Endodermal cell (in vitro differentiated cells): Measurements from ENCODE around the gene KCNQ5. TPM values are rescaled to one million over a fixed set of nuclear protein-coding genes. Genes with fewer than 3 reads are reported as not detected.

ENCODE experiments used
- DNase-seq: peaks from one replicate; pipeline ENCODE4 v3.0.0-alpha.2; 2017
- H3K27ac ChIP-seq: 2 replicates; pipeline ENCODE4 v1.5.1; 2013; ENCODE audit warnings: mild to moderate bottlenecking, low read depth, low read length, moderate library complexity
- H3K27me3 ChIP-seq: 2 replicates; pipeline ENCODE4 v1.6.1; 2013; ENCODE audit warnings: mild to moderate bottlenecking, low read length, moderate library complexity; ENCODE audit not compliant: insufficient read depth, control insufficient read depth, poor library complexity, severe bottlenecking
- H3K36me3 ChIP-seq: 2 replicates; pipeline ENCODE4 v1.7.0; 2013; ENCODE audit warnings: mild to moderate bottlenecking, low read length, moderate library complexity; ENCODE audit not compliant: control insufficient read depth, insufficient read depth
- H3K4me1 ChIP-seq: one replicate; pipeline ENCODE4 v1.7.0; 2013; ENCODE audit warnings: low read length; ENCODE audit not compliant: control insufficient read depth, insufficient read depth
- H3K4me3 ChIP-seq: 2 replicates; pipeline ENCODE4 v1.5.1; 2013; ENCODE audit warnings: mild to moderate bottlenecking, low read length, moderate library complexity
- H3K9ac ChIP-seq: 2 replicates; pipeline ENCODE4 v1.6.1; 2013; ENCODE audit warnings: mild to moderate bottlenecking, low read length, moderate library complexity; ENCODE audit not compliant: poor library complexity, severe bottlenecking; ENCODE audit errors: extremely low read depth
- H3K9me3 ChIP-seq: 2 replicates; pipeline ENCODE4 v1.6.1; 2013; ENCODE audit warnings: mild to moderate bottlenecking, low read length, moderate library complexity; ENCODE audit not compliant: control insufficient read depth
- H3K27ac Mint-ChIP-seq: 2 replicates; pipeline ENCODE4 v1.8.0; 2020; ENCODE audit warnings: mixed read lengths
- H3K27me3 Mint-ChIP-seq: 2 replicates; pipeline ENCODE4 v1.8.0; 2021; ENCODE audit warnings: mild to moderate bottlenecking, mixed read lengths; ENCODE audit not compliant: insufficient read depth
- H3K36me3 Mint-ChIP-seq: 2 replicates; pipeline ENCODE4 v1.8.0; 2020; ENCODE audit warnings: low read depth, mixed read lengths
- H3K4me1 Mint-ChIP-seq: 2 replicates; pipeline ENCODE4 v1.8.0; 2020; ENCODE audit warnings: mixed read lengths
- H3K4me3 Mint-ChIP-seq: 2 replicates; pipeline ENCODE4 v1.8.0; 2020; ENCODE audit warnings: mild to moderate bottlenecking, moderate library complexity, mixed read lengths
- H3K9me3 Mint-ChIP-seq: 2 replicates; pipeline ENCODE4 v1.8.0; 2020; ENCODE audit warnings: mild to moderate bottlenecking, mixed read lengths
- WGBS, 2 experiments: methylation state at CpG; one replicate each; pipeline versions ENCODE4 v1.1.5 to v1.1.7; 2013; ENCODE audit warnings: missing lambda C conversion rate in 2 of 2, mixed read lengths in 1 of 2; ENCODE audit not compliant: insufficient coverage in 1 of 2, insufficient read length in 1 of 2; 5-methylcytosine and 5-hydroxymethylcytosine counted together
- total RNA-seq, 2 donors: library from RNA; stranded (reverse); fragmentation: NEBNext Ultra II Directional in 1 of 2; extraction: Animal tissue kit (Norgen Biotek cat#: 25700) in 1 of 2; gene quantifications; 2 replicates in 1 of 2; 3 replicates in 1 of 2; pipeline ENCODE4 v1.2.1, GENCODE V29; 2021
- TF ChIP-seq, protein P1 (sequence below): fragments of 200-600 bp; sonication (generic); conservative IDR thresholded peaks from 2 replicates; pipeline ENCODE4 v1.5.0; 2021; ENCODE audit warnings: antibody characterized with exemption, mild to moderate bottlenecking

Gene KCNQ5
- total RNA-seq, 2 donors from 2014 or later: 2.4 to 8.3 TPM

DNA sequence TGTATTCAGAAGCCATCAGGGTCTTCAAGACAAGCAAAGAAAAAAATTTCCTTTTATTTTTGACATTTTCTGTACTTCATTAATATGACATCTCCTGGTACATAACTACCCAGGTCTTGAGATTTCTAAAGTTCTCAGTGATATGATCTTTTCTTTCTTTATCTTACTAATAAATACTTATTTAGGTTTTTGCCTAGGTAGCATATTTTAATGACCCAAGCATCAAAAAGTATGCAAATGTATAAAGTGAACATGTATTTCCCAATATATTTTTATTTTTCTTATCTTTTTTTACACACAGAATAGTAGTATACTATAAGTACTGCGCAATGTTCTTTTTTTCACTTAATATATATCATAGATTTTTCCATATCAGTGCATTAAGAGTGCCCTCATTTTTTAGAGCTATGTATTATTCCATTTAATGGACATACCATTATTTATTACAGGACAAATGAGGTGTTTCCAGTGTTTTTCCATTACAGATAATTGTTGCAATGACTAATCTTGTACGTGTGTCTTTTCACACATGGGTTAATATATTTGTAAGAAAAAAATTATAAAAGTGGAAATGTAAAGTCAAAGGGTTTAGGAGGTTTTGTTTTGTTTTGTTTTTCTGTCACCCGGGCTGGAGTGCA lies 107.0 kb downstream of the KCNQ5 start:
- peaks cover 9% of the 10 kb centered on the region for H3K9me3 Mint-ChIP-seq
- no peak overlapping the region for H3K27ac ChIP-seq
- 80 to 96% methylated on average over 1 to 3 of the region's 3 CpGs for WGBS, 2 experiments
- H3K27ac Mint-ChIP-seq: no peak overlapping the region
- TF ChIP-seq, protein P1, sequence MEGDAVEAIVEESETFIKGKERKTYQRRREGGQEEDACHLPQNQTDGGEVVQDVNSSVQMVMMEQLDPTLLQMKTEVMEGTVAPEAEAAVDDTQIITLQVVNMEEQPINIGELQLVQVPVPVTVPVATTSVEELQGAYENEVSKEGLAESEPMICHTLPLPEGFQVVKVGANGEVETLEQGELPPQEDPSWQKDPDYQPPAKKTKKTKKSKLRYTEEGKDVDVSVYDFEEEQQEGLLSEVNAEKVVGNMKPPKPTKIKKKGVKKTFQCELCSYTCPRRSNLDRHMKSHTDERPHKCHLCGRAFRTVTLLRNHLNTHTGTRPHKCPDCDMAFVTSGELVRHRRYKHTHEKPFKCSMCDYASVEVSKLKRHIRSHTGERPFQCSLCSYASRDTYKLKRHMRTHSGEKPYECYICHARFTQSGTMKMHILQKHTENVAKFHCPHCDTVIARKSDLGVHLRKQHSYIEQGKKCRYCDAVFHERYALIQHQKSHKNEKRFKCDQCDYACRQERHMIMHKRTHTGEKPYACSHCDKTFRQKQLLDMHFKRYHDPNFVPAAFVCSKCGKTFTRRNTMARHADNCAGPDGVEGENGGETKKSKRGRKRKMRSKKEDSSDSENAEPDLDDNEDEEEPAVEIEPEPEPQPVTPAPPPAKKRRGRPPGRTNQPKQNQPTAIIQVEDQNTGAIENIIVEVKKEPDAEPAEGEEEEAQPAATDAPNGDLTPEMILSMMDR: no peak
- H3K4me1 ChIP-seq: no peaks in the 10 kb centered on the region
- no peaks in the 10 kb centered on the region for H3K36me3 ChIP-seq
- H3K4me1 Mint-ChIP-seq: peaks cover 8% of the 10 kb centered on the region
- no peak overlapping the region for H3K4me3 ChIP-seq
- H3K27me3 Mint-ChIP-seq: no peaks in the 10 kb centered on the region
- no peaks in the 10 kb centered on the region for H3K36me3 Mint-ChIP-seq
- H3K9me3 ChIP-seq: peaks cover 10% of the 10 kb centered on the region
- no peak for DNase-seq
- H3K4me3 Mint-ChIP-seq: no peak overlapping the region
- H3K9ac ChIP-seq: no peak overlapping the region
- peaks cover 4% of the 10 kb centered on the region for H3K27me3 ChIP-seq

DNA sequence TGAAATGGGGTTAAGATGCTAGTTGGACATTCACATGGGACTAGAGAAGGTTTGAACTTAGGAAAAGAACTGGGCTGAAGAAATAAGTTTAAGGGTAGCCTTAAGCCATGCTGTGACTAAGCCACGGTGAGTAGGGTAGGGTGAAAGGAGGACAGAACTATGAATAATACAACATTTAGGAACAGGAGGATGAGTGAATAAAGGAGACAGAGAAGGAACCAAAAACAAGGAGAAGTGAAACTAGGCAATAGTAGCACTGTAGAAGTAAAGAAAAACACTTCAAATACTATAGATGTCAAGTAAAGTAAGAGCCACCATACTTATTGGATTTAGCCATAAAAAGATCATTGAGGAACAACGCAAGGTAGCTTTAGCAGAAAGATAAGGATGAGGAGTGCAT lies 111.2 kb downstream of the KCNQ5 start:
- Mint-ChIP-seq H3K4me1 (peaks cover 8% of the 10 kb centered on the region), H3K4me3 (no peak overlapping the region), H3K27ac (no peak overlapping the region), H3K27me3 (no peaks in the 10 kb centered on the region), H3K36me3 (no peaks in the 10 kb centered on the region), H3K9me3 (peaks cover 13% of the 10 kb centered on the region)
- Histone ChIP-seq H3K9ac (no peak overlapping the region), H3K27me3 (peaks cover 4% of the 10 kb centered on the region), H3K4me3 (no peak overlapping the region), H3K27ac (no peak overlapping the region), H3K4me1 (no peaks in the 10 kb centered on the region), H3K9me3 (peaks cover 10% of the 10 kb centered on the region), H3K36me3 (no peaks in the 10 kb centered on the region)
- WGBS, 2 experiments: 93 to 96% methylated on average over 2 of the region's 2 CpGs
- TF ChIP-seq, protein P1: no peak
- DNase-seq: no peak

DNA sequence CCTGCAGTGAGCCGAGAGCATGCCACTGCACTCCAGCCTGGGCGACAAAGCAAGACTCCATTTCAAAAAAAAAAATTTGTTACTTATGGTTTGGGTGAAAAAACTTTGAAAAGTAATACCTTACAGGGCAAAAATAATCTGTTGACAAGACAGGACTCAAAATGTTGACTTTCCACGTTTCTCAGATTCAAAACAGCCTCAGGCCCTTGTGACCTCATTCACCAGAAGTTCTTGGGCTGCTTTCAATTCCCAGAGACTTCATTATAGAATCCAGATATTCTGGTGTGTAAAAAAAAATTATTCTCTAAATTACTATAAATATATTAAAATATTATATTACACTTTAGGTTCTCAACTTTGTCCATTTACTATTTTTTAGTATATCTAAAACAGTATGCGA lies 116.2 kb downstream of the KCNQ5 start:
- H3K27ac ChIP-seq: no peak overlapping the region
- H3K36me3 ChIP-seq: no peaks in the 10 kb centered on the region
- DNase-seq: no peak
- WGBS, 2 experiments: 94 to 100% methylated on average over 1 to 4 of the region's 4 CpGs
- TF ChIP-seq, protein P1: no peak
- H3K4me1 Mint-ChIP-seq: no peaks in the 10 kb centered on the region
- H3K27ac Mint-ChIP-seq: no peak overlapping the region
- H3K27me3 ChIP-seq: peaks cover 4% of the 10 kb centered on the region
- no peaks in the 10 kb centered on the region for H3K27me3 Mint-ChIP-seq
- no peaks in the 10 kb centered on the region for H3K4me1 ChIP-seq
- H3K4me3 Mint-ChIP-seq: no peak overlapping the region
- no peak overlapping the region for H3K9ac ChIP-seq
- H3K9me3 Mint-ChIP-seq: peaks cover 3% of the 10 kb centered on the region
- H3K36me3 Mint-ChIP-seq: no peaks in the 10 kb centered on the region
- no peak overlapping the region for H3K4me3 ChIP-seq
- no peaks in the 10 kb centered on the region for H3K9me3 ChIP-seq
